HepG2 (cell line): ENCODE data around the gene IFT52. TPM values are rescaled to one million over a fixed set of nuclear protein-coding genes. Genes with fewer than 3 reads are reported as not detected.

Experiments
- ATAC-seq: fragments of 200-7000 bp; cut with Tn5 transposase; 3 replicates; pipeline ENCODE4 v1.9.1; 2020; ENCODE audit warnings: mild to moderate bottlenecking, moderate library complexity
- BruUV-seq: library from RNA; stranded (reverse); fragments of 400-500 nt; replicated peaks from 2 replicates; lab custom pipeline; 2021; lab: Mats Ljungman, UMichigan
- CTCF ChIA-PET: fragments of 300-600 bp; formaldehyde crosslinking; extraction: SDS; loops from one replicate; lab custom pipeline; 2021; ENCODE audit warnings: low total read pairs, inconsistent platforms, low intra/inter-chr PET ratio; lab: Yijun Ruan, JAX
- POLR2A ChIA-PET: fragments of 350-600 bp; sonication (Branson Sonifier 250); formaldehyde crosslinking; loops from one replicate; lab custom pipeline; 2020; ENCODE audit warnings: antibody characterized with exemption, inconsistent platforms; lab: Yijun Ruan, JAX
- DNase-seq: peaks from one replicate; pipeline ENCODE4 v3.0.0-alpha.2; 2015; ENCODE audit warnings: low spot score
- FAIRE-seq: peaks from 3 replicates; lab custom pipeline; 2011; peaks lifted over from hg19 to GRCh38; lab: Jason Lieb, UNC
- H2AFZ ChIP-seq: one replicate; pipeline ENCODE4 v1.6.1; 2011; ENCODE audit warnings: low read length, inconsistent platforms
- H3K27ac ChIP-seq: fragments of 300-600 bp; 3 replicates; pipeline ENCODE4 v1.8.0; 2011; ENCODE audit warnings: mixed run types, mild to moderate bottlenecking, mixed read lengths, low read length, inconsistent platforms; ENCODE audit not compliant: insufficient read depth; ENCODE audit errors: extremely low read length
- H3K27me3 ChIP-seq, 2 experiments: fragments of 200-600 bp in 1 of 2; 2 replicates in 1 of 2; 3 replicates in 1 of 2; pipeline versions ENCODE4 v1.6.0 to v1.8.0; 2011; ENCODE audit warnings: low read length in 2 of 2, mild to moderate bottlenecking in 2 of 2, moderate library complexity in 2 of 2, inconsistent platforms in 1 of 2; ENCODE audit not compliant: insufficient read depth in 2 of 2, control insufficient read depth in 1 of 2
- H3K36me3 ChIP-seq, 2 experiments: fragments of 200-600 bp in 1 of 2; replicated peaks in 1 of 2; 2 replicates in 1 of 2; 3 replicates in 1 of 2; pipeline versions ENCODE4 v1.5.1 to v1.8.0; 2011; ENCODE audit warnings: low read length in 2 of 2, inconsistent platforms in 1 of 2; ENCODE audit not compliant: insufficient read depth in 2 of 2, control insufficient read depth in 1 of 2
- H3K4me1 ChIP-seq: 2 replicates; pipeline ENCODE4 v1.5.1; 2012; ENCODE audit warnings: low read length, inconsistent platforms; ENCODE audit not compliant: insufficient read depth
- H3K4me2 ChIP-seq: 2 replicates; pipeline ENCODE4 v1.6.0; 2011; ENCODE audit warnings: low read depth, low read length, inconsistent platforms
- H3K4me3 ChIP-seq, 3 experiments: fragments of 200-600 bp in 1 of 3; sonication (generic), shearing (Covaris generic) in 1 of 3; replicated peaks in 1 of 3; 2 replicates each; pipeline ENCODE4 v1.5.1; 2011 to 2016; ENCODE audit warnings: low read length in 3 of 3, inconsistent platforms in 2 of 3, low read depth in 2 of 3, mild to moderate bottlenecking in 2 of 3, control low read depth in 1 of 3, mixed read lengths in 1 of 3; ENCODE audit not compliant: insufficient read depth in 1 of 3
- H3K79me2 ChIP-seq: one replicate; pipeline ENCODE4 v1.6.1; 2011; ENCODE audit warnings: low read length, inconsistent platforms; ENCODE audit not compliant: insufficient read depth
- H3K9ac ChIP-seq: 2 replicates; pipeline ENCODE4 v1.6.0; 2011; ENCODE audit warnings: mild to moderate bottlenecking, low read depth, low read length, inconsistent platforms; ENCODE audit not compliant: insufficient read depth
- H3K9me3 ChIP-seq: 2 replicates; pipeline ENCODE4 v1.5.1; 2012; ENCODE audit warnings: mild to moderate bottlenecking, low read length
- H4K20me1 ChIP-seq: 2 replicates; pipeline ENCODE4 v1.6.0; 2011; ENCODE audit warnings: inconsistent platforms, mild to moderate bottlenecking, low read length, moderate library complexity; ENCODE audit not compliant: insufficient read depth
- ARNT2 ChIP-seq: sonication (generic); formaldehyde crosslinking; IDR thresholded peaks from 2 replicates; pipeline ENCODE4 v1.8.0; 2022; ENCODE audit warnings: mild to moderate bottlenecking, low read depth, missing genetic modification reagents, moderate library complexity
- HES4 ChIP-seq: sonication (generic); formaldehyde crosslinking; IDR thresholded peaks from 2 replicates; pipeline ENCODE4 v1.9.0; 2021; ENCODE audit warnings: mild to moderate bottlenecking, missing genetic modification reagents, borderline replicate concordance
- JUN ChIP-seq: sonication (generic); formaldehyde crosslinking; IDR thresholded peaks from 2 replicates; pipeline ENCODE4 v1.4.0; 2020; ENCODE audit warnings: mild to moderate bottlenecking, missing genetic modification reagents
- MAFK ChIP-seq, 2 experiments: IDR thresholded peaks in 1 of 2; conservative IDR thresholded peaks in 1 of 2; 2 replicates each; pipeline ENCODE4 v1.6.1; 2011; ENCODE audit warnings: improper control_type of control experiment in 2 of 2, low read length in 2 of 2
- MTF1 ChIP-seq: sonication (generic); formaldehyde crosslinking; IDR thresholded peaks from 2 replicates; pipeline ENCODE4 v1.5.0; 2020; ENCODE audit warnings: missing genetic modification reagents
- NCOA5 ChIP-seq: sonication (generic); formaldehyde crosslinking; IDR thresholded peaks from 2 replicates; pipeline ENCODE4 v1.4.0; 2020; ENCODE audit warnings: missing genetic modification reagents
- RFXAP ChIP-seq: sonication (generic); formaldehyde crosslinking; IDR thresholded peaks from 2 replicates; pipeline ENCODE4 v1.4.0; 2020; ENCODE audit warnings: missing genetic modification reagents, borderline replicate concordance
- ZIK1 ChIP-seq: sonication (generic); formaldehyde crosslinking; IDR thresholded peaks from 2 replicates; pipeline ENCODE4 v1.5.0; 2020; ENCODE audit warnings: mild to moderate bottlenecking, low read depth, missing genetic modification reagents, borderline replicate concordance
- ZNF34 ChIP-seq: sonication (generic); formaldehyde crosslinking; IDR thresholded peaks from 2 replicates; pipeline ENCODE4 v1.4.0; 2020; ENCODE audit warnings: mild to moderate bottlenecking, missing genetic modification reagents, borderline replicate concordance
- ZNF737 ChIP-seq: sonication (generic); formaldehyde crosslinking; IDR thresholded peaks from 2 replicates; pipeline ENCODE4 v1.5.0; 2020; ENCODE audit warnings: missing genetic modification reagents, mild to moderate bottlenecking, borderline replicate concordance
- WGBS: methylation state at CpG from one replicate; pipeline ENCODE4 v1.1.6; 2017; ENCODE audit warnings: low lambda C conversion rate; 5-methylcytosine and 5-hydroxymethylcytosine counted together
- in situ Hi-C: cut with HindIII; loops from 2 replicates; pipeline ENCODE4 v1.10.0; 2017; ENCODE audit warnings: low pct_unique_long_range_greater_than_20kb; ENCODE audit not compliant: extremely low pct_ligation_motif_present
- intact Hi-C: fragments of 100-400 bp; cut with micrococcal nuclease; formaldehyde crosslinking; loops from one replicate; pipeline ENCODE4 v1.10.0; 2022; ENCODE audit not compliant: unreplicated experiment
- polyA plus RNA-seq, 8 experiments: library from polyadenylated mRNA; depleted of rRNA in 3 of 8; stranded (reverse) in 7 of 8; unstranded in 1 of 8; fragments of >200 nt; fragmentation: Illumina TruSeq in 4 of 8; extraction: Trizol in 4 of 8; gene quantifications; 2 replicates each; pipeline versions ENCODE4 v1.2.1 to v1.2.3, GENCODE V29; 2011 to 2016; ENCODE audit warnings: low read depth in 4 of 8, missing spikeins in 1 of 8, mixed read lengths in 1 of 8; ENCODE audit not compliant: insufficient read depth in 1 of 8
- total RNA-seq, 5 experiments: library from RNA; depleted of rRNA; stranded (reverse); fragments of >200 nt; fragmentation: Illumina TruSeq; extraction: Trizol; gene quantifications; 2 replicates each; pipeline ENCODE4 v1.2.3, GENCODE V29; 2016; ENCODE audit warnings: low read depth in 1 of 5

The IFT52 gene
- total and polyA plus RNA-seq, 2 of the 13 experiments (the other 11 are each of a cell fraction or from before 2014, with no cell fraction given), result 48.0 to 64.0 TPM

- CTCF ChIA-PET, result no interaction called here
- no peak for FAIRE-seq
- TF ChIP-seq RFXAP (CRISPR knock-in tag) (no peak), ZNF737 (no peak), ZIK1 (CRISPR knock-in tag) (no peak), MAFK (conservative IDR thresholded peaks at IDR 0.05 in 1 of 2, IDR thresholded peaks at IDR 0.05 in 1 of 2; ENCODE audit: low read length in 2 of 2) (peak; percentile 42 to 57; a peak in 3 of 4 replicates)
- TF ChIP-seq, all 625 proteins: peak for 1
Measured at GRCh38 chr20:43542674-43543073, 48.1 kb upstream of the IFT52 start.

GRCh38 chr20:43543138-43543537, 47.6 kb upstream of the IFT52 start:
- intact Hi-C loops, result no loop called here
- H4K20me1 ChIP-seq, result no peaks in the 10 kb centered on the region
- BruUV-seq, result no TSS peak
- ATAC-seq, result no peak
- TF ChIP-seq HES4 (CRISPR knock-in tag), result no peak
- no peak for TF ChIP-seq ZNF34
- TF ChIP-seq NCOA5 (CRISPR knock-in tag), result 0 out of 2 replicates have a peak, but pooled peaks have one; percentile 17
- TF ChIP-seq ARNT2, result no peak
- TF ChIP-seq MTF1 (CRISPR knock-in tag), result no peak
- no peak for TF ChIP-seq JUN
- no peaks in the 10 kb centered on the region for H3K79me2 ChIP-seq
- no peak overlapping the region for H2AFZ ChIP-seq
- H3K36me3 ChIP-seq, result peaks cover 0 to 3% of the 10 kb centered on the region in 2 experiments; a peak in 3 of 5 replicates
- H3K4me1 ChIP-seq, result peaks cover 41% of the 10 kb centered on the region
- 90% methylated on average over 5 of the region's 5 CpGs for WGBS
- no peaks in the 10 kb centered on the region for H3K27me3 ChIP-seq
- no peak overlapping the region for H3K4me2 ChIP-seq
- DNase-seq, result no peak
- peaks cover 6% of the 10 kb centered on the region for H3K9me3 ChIP-seq
- no peak overlapping the region for H3K4me3 ChIP-seq
- POLR2A ChIA-PET, result interaction anchor here (12.5 kb wide), 1 partner anchor 14 kb away, joined by 224 read pairs; the partner anchor contains the start of gene SGK2
- in situ Hi-C loops, result no loop called here
- FAIRE-seq, result no peak
- no peak overlapping the region for H3K27ac ChIP-seq
- no peak overlapping the region for H3K9ac ChIP-seq
- CTCF ChIA-PET, result no interaction called here

More at GRCh38 chr20:43542674-43543073, 48.1 kb upstream of the IFT52 start:
- Histone ChIP-seq H2AFZ (no peak overlapping the region), H3K4me2 (no peak overlapping the region), H3K4me1 (peaks cover 36% of the 10 kb centered on the region), H3K79me2 (no peaks in the 10 kb centered on the region), H3K9me3 (peaks cover 6% of the 10 kb centered on the region), H3K36me3 (peaks cover 0 to 3% of the 10 kb centered on the region in 2 experiments; a peak in 3 of 5 replicates), H4K20me1 (no peaks in the 10 kb centered on the region), H3K4me3 (no peak overlapping the region), H3K27ac (no peak overlapping the region), H3K27me3 (no peaks in the 10 kb centered on the region), H3K9ac (no peak overlapping the region)
- in situ Hi-C loops (no loop called here), intact Hi-C loops (no loop called here)
- ATAC-seq (no peak), DNase-seq (no peak)
- WGBS, result 68% methylated on average over 4 of the region's 4 CpGs
- POLR2A ChIA-PET, result interaction anchor here (1.9 to 12.5 kb wide), 2 partner anchors 15 to 48 kb away, joined by 5 to 224 read pairs; partner anchors contain the start of genes IFT52 and SGK2
- BruUV-seq, result no TSS peak
